T follicular helper cell (primary cell): ENCODE data around the gene WSB1.

Experiments
- DNase-seq: peaks from one replicate; pipeline ENCODE4 v3.0.0-alpha.2; 2020; ENCODE audit warnings: low read depth

WSB1 gene

DNA sequence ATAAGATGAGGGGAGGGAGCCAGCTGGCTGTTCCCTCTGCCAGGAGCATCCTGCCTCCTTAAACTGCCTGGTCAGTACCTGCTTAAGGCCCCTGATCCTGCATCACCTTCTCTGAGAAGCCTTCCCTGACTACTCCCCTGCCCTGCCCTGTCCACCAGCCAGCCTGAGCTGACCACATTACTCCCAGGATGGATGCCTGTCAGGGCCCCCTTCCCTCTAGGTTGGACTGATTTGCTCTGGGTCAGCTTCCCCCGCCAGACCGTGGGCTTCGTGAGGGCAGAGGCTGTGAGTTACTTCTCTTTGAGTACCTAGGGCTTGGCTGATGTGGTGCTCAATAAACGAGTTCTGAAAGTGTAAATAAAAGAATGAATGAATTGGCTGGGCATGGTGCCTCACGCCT, 63.3 kb downstream of the WSB1 start:
- no peak for DNase-seq

DNA sequence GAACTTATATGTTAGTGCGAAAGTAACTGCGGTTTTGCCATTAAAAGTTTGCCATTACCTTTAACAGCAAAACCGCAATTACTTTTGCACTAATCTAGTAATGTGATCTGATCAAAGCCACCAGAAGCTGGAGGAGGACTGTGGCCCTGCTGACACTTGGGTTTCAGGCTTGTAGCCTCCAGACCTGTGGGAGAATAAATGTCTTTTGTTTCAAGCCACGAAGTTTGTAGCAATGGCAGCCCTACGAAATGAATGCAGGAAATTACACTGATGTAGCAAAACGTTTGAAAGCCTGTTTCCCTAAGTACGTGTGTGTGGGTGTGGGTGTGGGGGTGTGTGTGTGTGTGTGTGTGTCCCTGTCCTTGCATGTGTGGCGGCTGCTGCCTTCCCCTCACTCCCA, 66.6 kb downstream of the WSB1 start:
- DNase-seq, result no peak

DNA sequence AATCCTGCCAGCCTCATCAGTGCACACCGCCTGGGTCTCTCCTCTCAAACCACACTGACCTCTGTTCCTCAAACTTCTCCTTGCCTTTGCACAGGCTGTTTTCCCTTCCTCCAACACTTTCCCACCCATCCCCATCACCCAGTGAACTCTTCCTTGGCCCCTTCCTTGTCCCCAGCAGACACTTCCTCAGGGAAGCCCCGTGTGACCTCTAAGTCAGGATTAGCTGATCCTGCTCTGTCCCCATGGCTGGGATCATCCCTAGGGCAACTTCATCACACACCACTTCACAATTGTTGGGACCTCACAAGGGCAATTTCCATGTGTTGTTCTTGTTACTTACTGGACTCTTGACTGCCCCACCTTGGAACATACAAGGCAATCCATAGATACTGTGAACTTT, 67.8 kb downstream of the WSB1 start:
- DNase-seq, result no peak

DNA sequence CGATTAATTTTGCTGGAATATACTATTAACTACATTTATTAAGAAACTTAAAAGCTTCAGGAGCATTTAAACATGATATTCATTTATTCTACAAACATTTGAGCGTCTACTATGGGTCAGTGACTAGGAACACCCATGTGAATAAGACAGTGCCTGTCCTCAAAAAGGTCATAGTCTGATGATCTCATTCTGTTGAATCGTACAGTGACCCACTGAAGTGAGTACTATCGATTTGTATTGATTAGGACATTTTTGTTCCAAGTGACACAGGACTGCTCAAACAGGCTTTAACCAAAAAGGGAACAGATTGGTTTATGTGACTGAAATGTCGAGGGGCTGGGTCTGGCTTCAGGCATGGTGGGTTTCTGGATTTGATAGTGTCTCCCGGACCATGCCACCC, 68.6 kb downstream of the WSB1 start:
- DNase-seq, result no peak

DNA sequence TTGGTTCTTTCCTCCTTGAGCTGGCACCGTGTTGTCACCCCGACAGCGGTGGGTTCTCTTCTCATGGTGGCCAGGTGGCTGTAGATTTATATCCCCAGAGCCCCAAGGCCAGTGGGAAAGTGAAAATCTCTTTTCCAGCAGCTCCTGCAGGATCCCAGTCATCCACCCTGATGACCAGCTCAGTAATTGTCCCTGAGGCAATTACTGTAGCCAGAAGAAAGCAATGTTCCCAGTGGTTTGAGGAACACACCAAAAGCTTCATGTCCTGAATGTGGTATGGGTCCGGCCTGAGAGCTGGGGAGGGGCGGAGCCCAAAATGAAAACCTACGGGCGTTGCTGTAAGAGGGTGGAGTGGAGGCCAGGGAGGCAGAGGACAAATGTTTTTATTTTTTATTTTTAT, 69.0 kb downstream of the WSB1 start:
- no peak for DNase-seq

DNA sequence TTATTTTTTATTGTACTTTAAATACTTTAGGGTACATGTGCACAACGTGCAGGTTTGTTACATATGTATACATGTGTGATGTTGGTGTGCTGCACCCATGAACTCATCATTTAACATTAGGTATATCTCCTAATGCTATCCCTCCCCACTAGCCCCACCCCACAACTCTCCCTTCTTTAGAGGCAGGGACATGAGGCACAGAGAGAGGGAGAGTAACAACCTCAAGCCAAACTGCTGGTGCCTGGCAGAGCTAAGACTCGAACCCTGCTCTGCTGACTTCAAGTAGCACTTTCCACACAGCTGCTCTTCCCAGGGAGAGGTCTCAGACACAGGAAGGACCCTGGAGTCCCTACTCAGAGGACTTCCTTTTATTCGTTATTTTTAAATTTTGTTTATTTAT, 69.4 kb downstream of the WSB1 start:
- DNase-seq, result no peak
